Glutamatergic neuron (in vitro differentiated cells): ENCODE measurements around the gene ALOX5AP. TPM values are rescaled to one million over a fixed set of nuclear protein-coding genes. Genes with fewer than 3 reads are reported as not detected.
A peak's percentile ranks its signal among the peaks of the same experiment; 100 is the strongest.

ENCODE experiments used
- DNase-seq: peaks from one replicate; pipeline ENCODE4 v3.0.0; 2022
- H3K27ac Mint-ChIP-seq: one replicate; pipeline ENCODE4 v1.8.0; 2020; ENCODE audit warnings: mild to moderate bottlenecking, mixed read lengths, inconsistent platforms; ENCODE audit not compliant: unreplicated experiment
- H3K27me3 Mint-ChIP-seq: one replicate; pipeline ENCODE4 v1.8.0; 2020; ENCODE audit warnings: mild to moderate bottlenecking, moderate library complexity, mixed read lengths, inconsistent platforms; ENCODE audit not compliant: unreplicated experiment
- H3K36me3 Mint-ChIP-seq: one replicate; pipeline ENCODE4 v1.8.0; 2020; ENCODE audit warnings: mild to moderate bottlenecking, mixed read lengths, inconsistent platforms; ENCODE audit not compliant: unreplicated experiment
- H3K4me1 Mint-ChIP-seq: one replicate; pipeline ENCODE4 v1.8.0; 2020; ENCODE audit warnings: mild to moderate bottlenecking, low read depth, mixed read lengths, inconsistent platforms; ENCODE audit not compliant: unreplicated experiment
- H3K4me3 Mint-ChIP-seq: one replicate; pipeline ENCODE4 v1.8.0; 2020; ENCODE audit warnings: mild to moderate bottlenecking, mixed read lengths, inconsistent platforms; ENCODE audit not compliant: unreplicated experiment
- H3K9me3 Mint-ChIP-seq: one replicate; pipeline ENCODE4 v1.8.0; 2020; ENCODE audit warnings: mild to moderate bottlenecking, moderate library complexity, mixed read lengths, inconsistent platforms; ENCODE audit not compliant: unreplicated experiment
- total RNA-seq: library from RNA; stranded (reverse); fragmentation: NEBNext Ultra II Directional; extraction: Animal tissue kit (Norgen Biotek cat#: 25700); gene quantifications from one replicate; pipeline ENCODE4 v1.2.1, GENCODE V29; 2021; ENCODE audit not compliant: unreplicated experiment
- TF ChIP-seq, protein P1 (sequence below): fragments of 200-600 bp; sonication (generic); IDR thresholded peaks from one replicate; pipeline ENCODE4 v1.5.0; 2021; ENCODE audit not compliant: partially characterized antibody, unreplicated experiment

The ALOX5AP gene
- total RNA-seq, 1 donor from 2014 or later = 0.81 TPM

DNA sequence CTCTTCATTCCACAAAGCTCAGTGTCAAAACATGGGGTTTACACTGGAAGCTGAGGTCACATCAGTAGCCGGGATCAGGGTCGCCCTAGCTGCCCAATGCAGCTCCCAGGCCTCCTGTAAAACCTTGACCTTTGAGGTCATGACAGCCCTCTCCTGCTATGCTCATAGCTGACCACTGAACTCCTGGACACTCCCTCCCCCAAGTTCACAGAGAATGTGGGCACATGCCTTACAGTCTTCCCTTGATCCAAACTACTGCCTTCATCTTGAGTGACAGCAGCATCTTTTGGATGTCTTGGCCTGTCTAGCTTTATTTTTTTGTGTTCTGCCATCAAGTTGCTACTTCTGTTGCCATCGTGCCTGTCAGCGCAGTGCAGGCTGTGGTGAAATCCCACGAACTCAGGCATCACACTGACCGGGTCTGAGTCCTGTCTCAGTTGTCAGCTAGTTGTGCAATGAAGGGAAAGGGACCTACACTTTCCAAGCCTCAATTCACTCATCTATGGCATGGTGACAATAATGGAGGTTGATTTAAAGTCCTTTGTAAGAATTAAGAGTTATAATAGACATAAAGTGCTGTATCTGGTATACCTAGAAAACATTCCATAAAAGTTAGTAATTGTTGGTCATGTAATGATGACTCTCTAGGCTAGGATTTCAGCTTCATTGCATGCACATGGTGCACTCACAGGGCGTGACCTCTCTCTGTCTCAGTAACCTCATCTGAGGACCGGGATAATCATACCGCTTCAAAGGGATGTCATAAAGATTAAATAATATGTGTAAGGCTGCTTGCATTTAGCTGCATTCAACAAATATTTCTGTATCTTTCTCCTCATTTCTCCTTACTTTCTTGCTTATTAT is 16.4 kb upstream of the ALOX5AP start:
- Mint-ChIP-seq H3K27ac (no peak overlapping the region), H3K27me3 (no peaks in the 10 kb centered on the region), H3K4me3 (no peak overlapping the region), H3K4me1 (peaks cover 34% of the 10 kb centered on the region), H3K36me3 (no peaks in the 10 kb centered on the region), H3K9me3 (peaks cover 5% of the 10 kb centered on the region)
- TF ChIP-seq, protein P1, sequence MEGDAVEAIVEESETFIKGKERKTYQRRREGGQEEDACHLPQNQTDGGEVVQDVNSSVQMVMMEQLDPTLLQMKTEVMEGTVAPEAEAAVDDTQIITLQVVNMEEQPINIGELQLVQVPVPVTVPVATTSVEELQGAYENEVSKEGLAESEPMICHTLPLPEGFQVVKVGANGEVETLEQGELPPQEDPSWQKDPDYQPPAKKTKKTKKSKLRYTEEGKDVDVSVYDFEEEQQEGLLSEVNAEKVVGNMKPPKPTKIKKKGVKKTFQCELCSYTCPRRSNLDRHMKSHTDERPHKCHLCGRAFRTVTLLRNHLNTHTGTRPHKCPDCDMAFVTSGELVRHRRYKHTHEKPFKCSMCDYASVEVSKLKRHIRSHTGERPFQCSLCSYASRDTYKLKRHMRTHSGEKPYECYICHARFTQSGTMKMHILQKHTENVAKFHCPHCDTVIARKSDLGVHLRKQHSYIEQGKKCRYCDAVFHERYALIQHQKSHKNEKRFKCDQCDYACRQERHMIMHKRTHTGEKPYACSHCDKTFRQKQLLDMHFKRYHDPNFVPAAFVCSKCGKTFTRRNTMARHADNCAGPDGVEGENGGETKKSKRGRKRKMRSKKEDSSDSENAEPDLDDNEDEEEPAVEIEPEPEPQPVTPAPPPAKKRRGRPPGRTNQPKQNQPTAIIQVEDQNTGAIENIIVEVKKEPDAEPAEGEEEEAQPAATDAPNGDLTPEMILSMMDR = no peak
- no peak for DNase-seq

DNA sequence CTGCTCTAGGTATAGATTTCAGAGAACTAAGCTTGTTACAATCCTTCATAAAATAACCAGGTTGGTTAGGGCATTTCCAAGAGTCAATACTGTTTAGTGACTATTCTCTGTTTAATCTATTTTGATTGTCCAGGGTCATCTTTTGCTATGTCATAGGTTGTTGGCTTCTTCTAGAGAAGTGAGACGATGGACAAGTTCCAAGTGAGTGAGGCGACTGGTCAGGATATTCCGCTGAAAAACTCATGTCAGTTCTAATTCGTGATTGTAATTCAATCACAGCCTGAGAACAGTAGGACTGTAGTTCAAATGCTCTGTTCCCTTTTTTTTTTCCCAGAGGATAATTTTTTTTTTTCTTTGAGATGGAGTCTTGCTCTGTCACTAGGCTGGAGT is 15.8 kb upstream of the ALOX5AP start:
- peaks cover 5% of the 10 kb centered on the region for H3K9me3 Mint-ChIP-seq
- no peak overlapping the region for H3K4me3 Mint-ChIP-seq
- H3K4me1 Mint-ChIP-seq = peaks cover 34% of the 10 kb centered on the region
- H3K27me3 Mint-ChIP-seq = no peaks in the 10 kb centered on the region
- TF ChIP-seq, protein P1 = no peak
- DNase-seq = no peak
- H3K27ac Mint-ChIP-seq = no peak overlapping the region
- H3K36me3 Mint-ChIP-seq = no peaks in the 10 kb centered on the region

DNA sequence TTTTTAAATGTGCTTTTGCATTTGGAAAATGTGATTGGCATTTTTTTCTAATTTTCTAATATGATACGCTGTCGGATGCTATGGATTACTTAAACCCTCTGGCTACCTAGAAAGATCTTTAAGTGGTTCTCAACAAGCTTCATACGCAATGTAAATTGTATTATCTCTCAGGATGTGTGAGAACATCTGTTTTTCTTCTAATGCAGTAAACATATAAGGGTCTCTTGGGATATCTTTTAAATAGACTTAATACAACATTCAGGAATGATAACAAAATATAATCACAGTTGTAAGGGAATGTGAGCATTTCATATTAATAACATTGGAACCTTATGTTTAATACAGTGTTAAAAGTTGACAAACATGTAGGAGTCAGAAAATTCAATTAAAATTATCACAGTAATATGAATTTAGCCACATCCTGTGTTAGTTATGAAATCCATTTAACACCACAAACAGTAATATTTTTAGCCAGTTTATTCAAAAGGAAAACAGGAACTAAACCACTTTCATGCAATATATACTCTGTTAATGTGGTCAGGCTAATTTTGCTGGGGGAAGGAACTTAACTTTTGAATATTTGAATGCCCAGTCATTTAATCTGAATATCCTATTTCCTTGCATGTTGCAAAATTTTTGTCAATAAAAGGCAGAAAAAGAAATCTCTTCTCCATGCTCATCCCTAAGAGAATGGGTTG is 15.0 kb upstream of the ALOX5AP start:
- peaks cover 6% of the 10 kb centered on the region for H3K9me3 Mint-ChIP-seq
- peak overlapping the region; percentile 31 for H3K27ac Mint-ChIP-seq
- TF ChIP-seq, protein P1 = no peak
- no peak overlapping the region for H3K4me3 Mint-ChIP-seq
- H3K4me1 Mint-ChIP-seq = peaks cover 35% of the 10 kb centered on the region
- no peaks in the 10 kb centered on the region for H3K36me3 Mint-ChIP-seq
- H3K27me3 Mint-ChIP-seq = no peaks in the 10 kb centered on the region
- no peak for DNase-seq

DNA sequence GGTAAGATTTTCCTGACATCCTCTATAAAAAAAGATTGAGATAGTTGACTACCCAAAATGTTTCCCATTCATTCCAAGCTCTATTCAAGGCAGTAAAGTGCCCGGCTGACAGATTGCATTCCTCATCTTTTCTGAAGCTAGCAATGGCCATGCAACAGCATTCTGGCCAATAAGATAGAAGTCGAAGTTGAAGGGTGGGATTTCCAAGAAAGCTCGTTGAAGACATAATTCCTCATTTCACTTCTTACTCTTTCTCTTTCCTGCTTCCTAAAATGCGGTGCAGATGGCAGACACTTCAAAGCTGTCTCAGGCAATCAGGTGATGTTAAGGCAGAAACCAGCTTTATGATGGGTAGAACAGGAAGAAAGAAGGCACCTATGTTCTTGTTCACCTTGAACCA is 13.4 kb upstream of the ALOX5AP start:
- TF ChIP-seq, protein P1 = no peak
- Mint-ChIP-seq H3K36me3 (no peaks in the 10 kb centered on the region), H3K27ac (peak overlapping the region; percentile 56), H3K4me3 (no peak overlapping the region), H3K9me3 (peaks cover 9% of the 10 kb centered on the region), H3K27me3 (no peaks in the 10 kb centered on the region), H3K4me1 (peaks cover 28% of the 10 kb centered on the region)
- DNase-seq = no peak

DNA sequence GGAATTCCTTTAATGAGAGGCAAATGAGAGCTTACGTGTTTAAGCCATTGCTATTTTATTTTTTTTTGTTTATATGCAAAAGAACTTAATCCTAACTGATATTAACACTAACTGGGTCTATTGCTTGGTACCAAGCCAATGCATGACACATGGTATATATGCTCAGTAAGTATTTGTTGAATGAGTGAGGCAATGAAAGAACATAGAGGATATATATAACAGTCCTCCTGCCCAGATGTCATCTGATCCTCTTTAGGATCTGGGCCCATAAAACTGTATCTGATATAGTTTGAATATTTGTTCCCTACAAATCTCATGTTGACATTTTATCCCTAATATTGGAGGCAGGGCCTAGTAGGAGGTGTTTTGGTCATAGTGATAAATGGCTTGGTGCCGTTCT is 13.0 kb upstream of the ALOX5AP start:
- no peak overlapping the region for H3K4me3 Mint-ChIP-seq
- TF ChIP-seq, protein P1 = no peak
- DNase-seq = no peak
- peaks cover 31% of the 10 kb centered on the region for H3K4me1 Mint-ChIP-seq
- H3K9me3 Mint-ChIP-seq = peaks cover 10% of the 10 kb centered on the region
- H3K27ac Mint-ChIP-seq = no peak overlapping the region
- H3K36me3 Mint-ChIP-seq = no peaks in the 10 kb centered on the region
- H3K27me3 Mint-ChIP-seq = no peaks in the 10 kb centered on the region
